KG1 (cell line): ENCODE results near the gene DGUOK.

Experiments
- DNase-seq: peaks from one replicate; lab custom pipeline; 2025; lab: John Stamatoyannopoulos, UW

DGUOK gene

GRCh38 chr2:73981081-73982001, 54.7 kb downstream of the DGUOK start:
- no peak for DNase-seq

GRCh38 chr2:73982140-73982617, 55.5 kb downstream of the DGUOK start:
- DNase-seq, result no peak

- no peak for DNase-seq
Measured at GRCh38 chr2:73983322-73984202, 56.9 kb downstream of the DGUOK start.

- DNase-seq, result no peak
Measured at GRCh38 chr2:73984203-73984921, 57.7 kb downstream of the DGUOK start, which contains the start of gene TET3. TSS of gene TET3 (plus strand) at chr2:73984910. CDS start at chr2:73986404, 1,494 bp downstream.

- DNase-seq, result no peak
Measured at GRCh38 chr2:73984922-73985307, 58.2 kb downstream of the DGUOK start.

- DNase-seq, result no peak
Measured at GRCh38 chr2:73985308-73986084, 58.8 kb downstream of the DGUOK start.

- DNase-seq, result no peak
Measured at GRCh38 chr2:73986085-73986681, 59.5 kb downstream of the DGUOK start.

GRCh38 chr2:73987109-73987947, 60.6 kb downstream of the DGUOK start:
- DNase-seq, result no peak

- DNase-seq, result no peak
Measured at GRCh38 chr2:73987948-73988700, 61.4 kb downstream of the DGUOK start.

- DNase-seq, result no peak
Measured at GRCh38 chr2:73989972-73990371, 63.3 kb downstream of the DGUOK start.

- no peak for DNase-seq
Measured at GRCh38 chr2:73990531-73990930, 63.9 kb downstream of the DGUOK start.

- no peak for DNase-seq
Measured at GRCh38 chr2:73992036-73992435, 65.4 kb downstream of the DGUOK start.

- no peak for DNase-seq
Measured at GRCh38 chr2:73993376-73993775, 66.7 kb downstream of the DGUOK start.

GRCh38 chr2:73993778-73994177, 67.1 kb downstream of the DGUOK start:
- no peak for DNase-seq

GRCh38 chr2:73994178-73994831, 67.6 kb downstream of the DGUOK start:
- DNase-seq, result no peak

- no peak for DNase-seq
Measured at GRCh38 chr2:73995810-73996209, 69.1 kb downstream of the DGUOK start.

- DNase-seq, result no peak
Measured at GRCh38 chr2:73997813-73998212, 71.1 kb downstream of the DGUOK start.

- DNase-seq, result no peak
Measured at GRCh38 chr2:73998451-73998850, 71.8 kb downstream of the DGUOK start.

GRCh38 chr2:73998933-73999332, 72.3 kb downstream of the DGUOK start:
- DNase-seq, result no peak
